T-helper 17 cell (primary cell): ENCODE measurements around the gene ARHGDIB. TPM values are rescaled to one million over a fixed set of nuclear protein-coding genes. Genes with fewer than 3 reads are reported as not detected.

ENCODE experiments used
- ATAC-seq: fragments of 150-1000 bp; cut with Tn5 transposase; 2 replicates; pipeline ENCODE4 v1.10.0; 2021; ENCODE audit warnings: mild to moderate bottlenecking, moderate library complexity
- DNase-seq, 3 donors: peaks; one replicate each; pipeline versions ENCODE4 v3.0.0 to v3.0.0-alpha.2; 2020 to 2021
- H3K9me3 ChIP-seq: one replicate; pipeline ENCODE4 v1.7.0; 2013; ENCODE audit warnings: low read length, mild to moderate bottlenecking; ENCODE audit not compliant: control insufficient read depth, poor library complexity, severe bottlenecking
- H3K27ac Mint-ChIP-seq: one replicate; pipeline ENCODE4 v1.8.0; 2022; ENCODE audit warnings: mild to moderate bottlenecking, moderate library complexity, mixed read lengths
- H3K27me3 Mint-ChIP-seq: one replicate; pipeline ENCODE4 v1.8.0; 2022; ENCODE audit warnings: mixed read lengths
- H3K36me3 Mint-ChIP-seq: one replicate; pipeline ENCODE4 v1.8.0; 2022; ENCODE audit warnings: low read depth, mixed read lengths
- H3K4me1 Mint-ChIP-seq: one replicate; pipeline ENCODE4 v1.8.0; 2022; ENCODE audit warnings: mild to moderate bottlenecking, mixed read lengths
- H3K4me3 Mint-ChIP-seq: one replicate; pipeline ENCODE4 v1.8.0; 2022; ENCODE audit warnings: mild to moderate bottlenecking, moderate library complexity, mixed read lengths
- total RNA-seq, 4 donors: library from RNA in 2 of 4; stranded (reverse) in 2 of 4; gene quantifications; one replicate each; pipeline ENCODE4 v1.2.3 and lab custom pipeline; 2022 to 2026

The ARHGDIB gene
- total RNA-seq, 2 donors from 2014 or later = 895 to 936 TPM

DNA sequence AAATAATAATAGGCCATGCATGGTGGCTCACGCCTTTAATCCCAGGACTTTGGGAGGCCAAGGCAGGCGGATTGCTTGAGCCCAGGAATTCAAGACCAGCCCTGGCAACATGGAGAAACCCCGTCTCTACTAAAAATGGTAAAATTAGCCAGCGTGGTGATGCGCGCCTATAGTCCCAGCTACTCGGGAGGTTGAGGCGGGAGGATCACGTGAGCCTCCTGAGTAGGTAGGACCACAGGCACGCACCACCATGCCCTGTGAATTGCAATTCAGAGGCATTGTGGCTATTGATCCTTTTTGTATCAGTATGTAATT lies 2.3 kb downstream of the ARHGDIB start:
- peak overlapping the region; percentile 100 for H3K4me3 Mint-ChIP-seq
- no peak for ATAC-seq
- peaks cover 21% of the 10 kb centered on the region for H3K36me3 Mint-ChIP-seq
- no peaks in the 10 kb centered on the region for H3K9me3 ChIP-seq
- H3K27me3 Mint-ChIP-seq = no peaks in the 10 kb centered on the region
- peaks cover 60% of the 10 kb centered on the region for H3K4me1 Mint-ChIP-seq
- H3K27ac Mint-ChIP-seq = peak overlapping the region; percentile 100
- no peak for DNase-seq

DNA sequence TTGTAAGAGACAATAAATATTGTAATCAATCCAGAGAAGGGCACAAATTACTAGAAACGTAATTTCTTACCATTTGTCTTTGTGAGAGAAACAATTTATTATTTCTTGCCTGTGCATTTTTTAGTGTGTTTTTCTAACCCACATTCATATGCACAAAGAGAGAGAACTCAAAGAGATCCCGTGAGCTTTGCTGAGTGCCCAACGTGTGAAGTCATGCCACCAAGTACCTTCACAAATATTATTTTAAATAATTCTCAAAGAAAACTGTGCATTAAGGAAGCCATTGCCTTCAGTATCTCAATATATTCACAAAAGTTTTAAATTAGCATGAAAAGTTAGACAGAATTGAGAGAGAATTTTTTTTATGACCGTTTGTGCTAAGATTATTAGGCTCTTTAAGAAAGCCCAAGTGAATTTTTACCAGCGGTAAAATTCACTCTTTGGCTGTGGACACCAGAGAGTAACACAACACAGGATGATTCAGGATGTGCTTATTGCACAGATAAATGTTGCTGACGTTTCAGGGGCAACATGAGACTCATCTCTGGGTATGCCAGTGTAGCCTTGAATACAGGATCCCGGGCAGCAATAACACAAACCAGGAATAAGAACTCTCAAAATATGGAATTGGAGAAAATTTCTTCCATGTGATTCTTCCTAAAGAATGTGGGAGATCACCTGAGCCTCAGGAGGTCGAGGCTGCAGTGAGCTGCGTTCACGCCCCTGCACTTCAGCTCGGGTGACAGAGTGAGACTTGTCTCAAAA lies 2.9 kb downstream of the ARHGDIB start:
- no peaks in the 10 kb centered on the region for H3K9me3 ChIP-seq
- H3K27me3 Mint-ChIP-seq = no peaks in the 10 kb centered on the region
- peak overlapping the region; percentile 100 for H3K4me3 Mint-ChIP-seq
- H3K27ac Mint-ChIP-seq = peak overlapping the region; percentile 100
- H3K36me3 Mint-ChIP-seq = peaks cover 24% of the 10 kb centered on the region
- DNase-seq (no peak), ATAC-seq (no peak)
- peaks cover 61% of the 10 kb centered on the region for H3K4me1 Mint-ChIP-seq

DNA sequence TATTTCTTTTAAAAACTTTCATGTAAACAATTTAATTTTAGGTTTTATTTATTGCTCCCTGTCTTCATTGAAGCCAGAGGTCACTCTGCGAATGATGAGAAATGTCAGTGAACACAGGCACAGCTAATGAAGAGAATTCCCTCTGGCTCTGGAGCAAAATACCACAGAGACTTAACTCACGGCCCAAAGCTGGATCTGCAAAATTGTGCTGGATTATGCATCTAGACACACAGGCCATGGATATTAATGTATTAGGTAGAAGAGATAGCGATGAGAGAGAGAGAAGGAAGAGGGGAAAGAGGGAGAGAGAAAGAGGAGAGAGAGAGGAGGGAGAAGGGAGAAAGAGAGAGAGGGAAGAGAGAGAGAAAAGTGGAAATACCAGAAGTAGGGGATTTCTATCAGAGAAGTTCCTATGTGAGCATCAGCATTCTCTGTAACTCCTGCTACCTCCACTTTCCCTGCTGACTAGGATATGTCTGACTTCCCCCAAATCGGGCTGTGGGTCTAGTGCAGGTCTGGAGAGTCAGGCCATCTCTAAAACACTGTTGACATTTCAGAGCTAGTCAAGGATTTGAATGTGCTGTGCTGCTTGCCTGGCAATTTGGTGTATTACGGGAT lies 3.7 kb downstream of the ARHGDIB start:
- DNase-seq (no peak), ATAC-seq (no peak)
- no peaks in the 10 kb centered on the region for H3K27me3 Mint-ChIP-seq
- H3K9me3 ChIP-seq = no peaks in the 10 kb centered on the region
- peaks cover 26% of the 10 kb centered on the region for H3K36me3 Mint-ChIP-seq
- peak overlapping the region; percentile 100 for H3K27ac Mint-ChIP-seq
- H3K4me3 Mint-ChIP-seq = peak overlapping the region; percentile 100
- H3K4me1 Mint-ChIP-seq = peaks cover 62% of the 10 kb centered on the region

DNA sequence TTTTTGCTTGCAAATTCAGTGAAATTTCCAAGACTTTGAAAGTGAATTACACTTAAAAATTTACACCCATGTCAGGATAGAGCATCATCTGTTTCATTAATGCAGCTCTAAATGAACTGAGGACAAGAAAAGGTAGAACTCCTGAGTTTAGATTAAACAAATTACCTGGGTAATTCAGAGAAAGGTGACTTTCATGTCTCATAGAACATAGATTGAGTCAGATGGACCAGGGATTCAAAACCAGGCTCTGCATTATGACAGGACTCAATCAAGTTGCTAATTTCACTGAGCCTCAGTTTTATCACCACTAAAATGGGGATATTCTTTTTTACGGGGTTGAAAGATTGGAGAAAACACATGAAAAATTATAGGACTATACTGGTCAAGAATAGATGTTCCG lies 4.5 kb downstream of the ARHGDIB start:
- Mint-ChIP-seq H3K27me3 (no peaks in the 10 kb centered on the region), H3K27ac (peak overlapping the region; percentile 100), H3K4me3 (peak overlapping the region; percentile 100), H3K36me3 (peaks cover 30% of the 10 kb centered on the region), H3K4me1 (peaks cover 67% of the 10 kb centered on the region)
- no peaks in the 10 kb centered on the region for H3K9me3 ChIP-seq
- DNase-seq (no peak), ATAC-seq (no peak)

DNA sequence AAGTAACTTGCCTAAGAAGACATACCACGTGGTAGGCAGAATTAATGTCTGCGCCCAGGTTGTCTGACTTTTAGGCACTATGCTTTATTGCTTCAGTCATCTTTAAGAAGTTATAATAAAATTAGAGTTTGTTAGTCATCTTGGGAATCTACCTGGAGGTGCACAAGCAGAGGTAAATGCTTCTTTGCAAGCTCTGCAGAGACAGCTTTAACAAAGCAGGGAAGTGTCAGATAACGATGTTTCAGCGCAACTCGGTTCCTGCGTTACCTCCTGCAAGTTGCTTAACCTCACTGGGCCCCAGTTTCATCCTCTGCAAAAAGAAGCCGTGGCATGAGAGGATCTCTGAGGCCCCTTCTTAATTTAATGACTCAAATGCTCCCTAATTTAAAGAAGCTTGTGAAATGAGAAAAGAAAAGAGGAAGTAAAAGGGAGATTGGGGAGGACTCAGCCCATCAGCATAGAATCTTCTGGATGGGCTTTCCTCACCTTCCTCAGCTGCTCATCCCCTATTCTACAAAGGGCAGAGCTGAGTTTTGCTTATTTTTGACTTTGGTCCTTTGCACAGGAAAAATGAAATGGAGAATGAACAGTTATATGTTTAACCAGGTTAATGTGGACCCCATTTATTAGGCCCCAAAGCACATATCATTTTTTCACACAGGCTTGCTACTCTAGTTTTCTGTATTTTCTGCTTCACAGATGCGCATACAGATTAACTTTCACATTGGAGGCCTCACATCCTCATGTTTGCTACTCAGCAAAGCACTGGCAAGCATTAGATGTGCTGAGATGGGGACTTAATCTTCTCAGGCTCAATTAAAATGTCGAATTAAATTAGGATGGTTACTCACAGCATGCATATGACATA lies 5.1 kb downstream of the ARHGDIB start:
- no peaks in the 10 kb centered on the region for H3K9me3 ChIP-seq
- Mint-ChIP-seq H3K36me3 (peaks cover 31% of the 10 kb centered on the region), H3K4me1 (peaks cover 69% of the 10 kb centered on the region), H3K27ac (peak overlapping the region; percentile 100), H3K4me3 (peak overlapping the region; percentile 100), H3K27me3 (no peaks in the 10 kb centered on the region)
- DNase-seq (no peak), ATAC-seq (no peak)

DNA sequence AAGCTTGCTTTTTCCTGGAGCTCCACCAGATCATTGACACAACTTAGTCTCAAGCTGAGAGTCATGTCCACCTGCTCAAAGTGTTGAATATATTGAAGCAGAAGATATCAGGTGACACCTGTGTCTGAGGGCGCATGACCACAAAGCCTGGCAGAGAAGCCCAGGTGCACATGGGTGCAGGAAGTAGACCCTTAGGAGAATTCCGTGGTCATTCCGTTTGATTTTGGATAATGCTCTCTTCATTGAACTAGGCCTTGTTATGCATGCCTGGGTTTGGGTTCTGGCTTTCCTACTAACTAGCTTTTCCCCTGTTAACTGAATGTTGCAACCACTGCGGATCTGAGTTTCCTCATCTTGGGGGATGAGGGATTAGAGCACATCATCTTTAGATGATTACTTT lies 7.1 kb downstream of the ARHGDIB start:
- no peaks in the 10 kb centered on the region for H3K9me3 ChIP-seq
- H3K4me1 Mint-ChIP-seq = peaks cover 76% of the 10 kb centered on the region
- peaks cover 30% of the 10 kb centered on the region for H3K36me3 Mint-ChIP-seq
- H3K27ac Mint-ChIP-seq = peak overlapping the region; percentile 100
- peak overlapping the region; percentile 94 for H3K4me3 Mint-ChIP-seq
- H3K27me3 Mint-ChIP-seq = no peaks in the 10 kb centered on the region
- ATAC-seq (no peak), DNase-seq (no peak)

DNA sequence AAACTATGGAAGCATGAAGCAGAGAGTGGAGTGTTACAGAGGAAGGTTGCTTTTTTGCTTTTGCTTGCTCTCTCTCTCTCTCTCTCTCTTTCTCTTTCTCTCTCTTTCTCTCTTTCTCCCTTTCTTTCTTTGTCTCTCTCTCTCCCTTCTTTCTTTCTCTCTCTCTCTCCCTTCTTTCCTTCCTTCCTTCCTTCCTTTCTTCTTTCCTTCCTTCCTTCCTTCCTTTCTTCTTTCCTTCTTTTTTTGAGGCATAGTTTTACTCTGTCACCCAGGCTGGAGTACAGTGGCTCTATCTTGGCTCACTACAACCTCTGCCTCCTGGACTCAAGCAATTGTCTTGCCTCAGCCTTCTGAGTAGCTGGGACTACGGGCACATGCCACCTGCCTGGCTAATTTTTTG lies 7.6 kb downstream of the ARHGDIB start:
- peak overlapping the region; percentile 100 for H3K27ac Mint-ChIP-seq
- ATAC-seq = no peak
- peaks cover 32% of the 10 kb centered on the region for H3K36me3 Mint-ChIP-seq
- peaks cover 77% of the 10 kb centered on the region for H3K4me1 Mint-ChIP-seq
- no peaks in the 10 kb centered on the region for H3K9me3 ChIP-seq
- DNase-seq = no peak
- H3K27me3 Mint-ChIP-seq = no peaks in the 10 kb centered on the region
- peak overlapping the region; percentile 94 for H3K4me3 Mint-ChIP-seq

DNA sequence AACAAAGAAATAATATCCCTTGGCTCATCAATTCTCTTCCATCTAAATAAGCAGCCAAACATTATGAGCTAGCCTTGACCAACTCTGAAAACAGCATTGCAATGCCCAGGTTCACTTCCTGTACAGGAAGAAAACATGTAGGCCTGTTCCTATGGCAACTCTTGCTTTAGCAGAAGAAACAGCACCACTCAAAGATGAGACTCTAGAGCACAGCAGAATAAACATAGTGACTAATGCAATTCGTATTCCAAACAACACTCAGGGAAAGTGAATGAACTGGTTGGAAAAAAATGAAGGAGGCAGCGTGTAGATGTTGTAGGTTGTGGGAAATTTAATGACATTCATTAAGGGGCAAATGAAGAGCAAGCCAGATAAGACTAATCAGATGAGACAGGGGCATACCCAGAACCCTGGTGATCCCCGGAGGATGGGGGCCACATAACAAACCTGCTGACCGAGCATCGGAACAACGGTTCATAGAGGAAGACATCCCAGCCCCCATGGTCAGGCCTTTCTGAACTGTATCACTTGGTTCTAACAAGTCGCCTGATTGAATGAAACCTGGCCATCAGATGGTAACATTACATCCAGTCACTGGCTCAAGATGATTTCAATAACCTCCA lies 9.0 kb downstream of the ARHGDIB start:
- peak; percentile 75 for ATAC-seq
- no peaks in the 10 kb centered on the region for H3K9me3 ChIP-seq

DNA sequence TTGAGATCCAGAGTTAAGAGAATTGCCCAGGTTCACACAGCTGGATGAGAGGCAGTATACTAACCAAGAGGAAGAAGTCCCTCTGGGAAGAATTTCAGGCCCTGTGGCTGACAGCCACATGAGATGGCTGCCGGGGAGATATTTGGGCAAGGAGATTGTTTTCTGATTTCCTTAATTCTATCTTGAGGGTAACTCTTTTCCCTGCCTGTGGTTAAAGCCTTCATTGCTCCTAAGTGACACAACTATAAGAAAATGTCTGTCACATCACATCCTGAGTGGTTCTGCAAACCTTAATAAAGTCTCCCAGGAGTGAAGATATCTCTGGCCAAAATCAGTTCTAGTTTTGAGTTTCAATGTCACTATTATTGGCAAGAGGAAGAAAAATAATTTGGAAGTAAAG lies 9.6 kb downstream of the ARHGDIB start:
- peak overlapping the region; percentile 100 for H3K27ac Mint-ChIP-seq
- H3K27me3 Mint-ChIP-seq = no peaks in the 10 kb centered on the region
- H3K9me3 ChIP-seq = no peaks in the 10 kb centered on the region
- H3K36me3 Mint-ChIP-seq = peaks cover 31% of the 10 kb centered on the region
- H3K4me3 Mint-ChIP-seq = peak overlapping the region; percentile 94
- DNase-seq (no peak), ATAC-seq (no peak)
- H3K4me1 Mint-ChIP-seq = peaks cover 78% of the 10 kb centered on the region

More for the DNA sequence above, 9.0 kb downstream of the ARHGDIB start:
- Mint-ChIP-seq H3K27ac (peak overlapping the region; percentile 100), H3K27me3 (no peaks in the 10 kb centered on the region), H3K4me1 (peaks cover 74% of the 10 kb centered on the region), H3K4me3 (peak overlapping the region; percentile 94), H3K36me3 (peaks cover 30% of the 10 kb centered on the region)
- DNase-seq = no peak

DNA sequence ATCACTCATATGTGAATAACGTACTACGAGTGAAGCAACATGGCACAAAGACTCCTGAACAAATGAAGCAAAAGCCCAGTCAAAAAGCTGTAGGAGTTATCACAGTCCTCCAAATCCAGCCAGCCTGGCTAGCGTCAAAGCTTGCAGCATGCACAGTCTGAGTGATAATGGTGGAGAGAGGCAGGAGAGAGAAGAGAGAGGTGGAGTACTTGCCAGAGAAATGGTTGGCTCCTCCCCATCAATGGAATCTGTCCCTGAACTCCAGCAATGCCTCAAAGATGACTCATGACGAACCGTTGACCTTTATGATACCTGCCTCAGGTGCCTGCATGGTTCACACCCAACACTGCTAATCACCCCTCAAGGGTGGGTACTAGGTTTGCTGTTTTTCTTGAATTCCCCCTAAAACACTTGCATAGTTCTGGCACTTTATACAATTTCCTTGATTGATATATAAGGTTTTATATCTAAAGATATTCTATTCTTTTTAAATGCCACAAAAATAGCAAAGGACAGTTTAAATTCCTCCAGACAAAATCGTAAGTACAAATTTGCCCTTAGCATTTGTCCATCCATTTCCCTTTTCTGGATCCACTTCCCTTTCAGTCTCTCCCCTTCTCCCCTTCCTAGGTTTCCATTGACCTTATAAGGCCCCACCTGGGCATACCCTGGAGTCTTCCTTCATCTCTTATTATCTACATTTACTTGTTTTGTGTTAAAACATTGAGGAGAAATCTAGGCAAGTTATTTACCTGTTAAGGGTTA lies 10.2 kb downstream of the ARHGDIB start:
- DNase-seq = no peak
- Mint-ChIP-seq H3K36me3 (peaks cover 31% of the 10 kb centered on the region), H3K27me3 (no peaks in the 10 kb centered on the region), H3K27ac (peak overlapping the region; percentile 100), H3K4me1 (peaks cover 79% of the 10 kb centered on the region), H3K4me3 (peak overlapping the region; percentile 94)
- H3K9me3 ChIP-seq = no peaks in the 10 kb centered on the region
- ATAC-seq = no peak

DNA sequence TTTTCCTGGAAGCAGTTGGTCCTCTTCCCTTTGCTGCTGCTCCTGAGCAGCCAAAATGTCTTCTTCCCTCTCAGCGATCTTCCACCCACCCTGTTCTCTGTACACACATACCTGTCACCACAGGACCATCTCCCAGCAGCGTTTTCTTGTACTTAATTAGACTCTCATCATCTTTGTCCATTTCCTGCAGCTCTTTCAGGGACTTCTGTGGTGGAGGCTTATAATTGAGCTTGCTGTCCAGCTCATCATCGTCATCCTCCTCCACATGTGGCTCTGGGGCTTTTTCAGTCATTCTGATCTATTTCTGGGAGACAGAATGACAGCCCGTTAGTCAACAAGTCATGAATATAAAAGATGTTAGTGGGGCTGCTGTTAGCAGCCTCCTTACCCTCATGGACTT lies 11.0 kb downstream of the ARHGDIB start:
- no peaks in the 10 kb centered on the region for H3K27me3 Mint-ChIP-seq

DNA sequence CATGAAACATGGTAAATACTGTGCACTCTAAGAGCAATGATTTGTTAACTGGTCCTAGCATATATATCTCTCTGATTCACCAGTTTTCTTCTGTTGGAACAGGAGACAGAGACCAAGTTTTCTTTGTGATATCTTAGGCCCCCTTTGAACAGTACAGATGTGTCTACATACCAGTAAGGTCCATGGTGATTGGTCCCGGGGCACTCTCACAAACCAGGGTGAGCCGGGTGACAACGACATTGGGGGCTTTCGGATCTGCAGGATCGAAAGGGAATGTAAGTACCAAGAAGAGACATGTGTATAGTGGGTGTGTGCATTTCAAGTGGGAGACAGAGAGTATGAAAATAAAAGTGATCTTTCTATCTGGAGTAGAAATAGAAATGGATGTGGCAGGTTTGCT lies 11.8 kb downstream of the ARHGDIB start:
- peaks cover 36% of the 10 kb centered on the region for H3K36me3 Mint-ChIP-seq
- peaks cover 76% of the 10 kb centered on the region for H3K4me1 Mint-ChIP-seq
- DNase-seq = no peak

More for the DNA sequence above, 11.0 kb downstream of the ARHGDIB start:
- H3K4me3 Mint-ChIP-seq = peak overlapping the region; percentile 86
- H3K36me3 Mint-ChIP-seq = peaks cover 33% of the 10 kb centered on the region
- peak overlapping the region; percentile 100 for H3K27ac Mint-ChIP-seq
- no peaks in the 10 kb centered on the region for H3K9me3 ChIP-seq
- H3K4me1 Mint-ChIP-seq = peaks cover 78% of the 10 kb centered on the region
- ATAC-seq (no peak), DNase-seq (no peak)

More for the DNA sequence above, 11.8 kb downstream of the ARHGDIB start:
- peak overlapping the region; percentile 100 for H3K27ac Mint-ChIP-seq
- H3K4me3 Mint-ChIP-seq = peak overlapping the region; percentile 86
- H3K27me3 Mint-ChIP-seq = no peaks in the 10 kb centered on the region
- no peaks in the 10 kb centered on the region for H3K9me3 ChIP-seq
- ATAC-seq = no peak
